GM19452 (cell line): ENCODE results near the gene ACSL3.
A peak's percentile ranks its signal among the peaks of the same experiment; 100 is the strongest.
"Not testable (repeated sequence)": the region's sequence is repeated elsewhere in the genome, so short reads cannot be mapped to it uniquely, and the experiment has no call there.

Experiments used
- ATAC-seq: cut with Tn5 transposase; IDR thresholded peaks from one replicate; pipeline ENCODE4 v1.9.1; 2021; ENCODE audit not compliant: unreplicated experiment

ACSL3 gene

GRCh38 chr2:222907790-222908441 lies 47.1 kb downstream of the ACSL3 start:
- ATAC-seq, result no peak

GRCh38 chr2:222909286-222909685 lies 48.5 kb downstream of the ACSL3 start:
- no peak for ATAC-seq

GRCh38 chr2:222912117-222912516 lies 51.3 kb downstream of the ACSL3 start:
- ATAC-seq, result peak; percentile 96

- ATAC-seq, result peak; percentile 10
Measured at GRCh38 chr2:222912776-222913175, 51.9 kb downstream of the ACSL3 start.

- no peak for ATAC-seq
Measured at GRCh38 chr2:222915092-222915957, 54.5 kb downstream of the ACSL3 start.

GRCh38 chr2:222916229-222917197 lies 55.7 kb downstream of the ACSL3 start:
- ATAC-seq, result no peak

GRCh38 chr2:222917212-222917611 lies 56.4 kb downstream of the ACSL3 start:
- not testable (repeated sequence) for ATAC-seq

- no peak for ATAC-seq
Measured at GRCh38 chr2:222919841-222920526, 59.1 kb downstream of the ACSL3 start.

GRCh38 chr2:222920657-222921186 lies 59.9 kb downstream of the ACSL3 start:
- no peak for ATAC-seq

- no peak for ATAC-seq
Measured at GRCh38 chr2:222922019-222922800, 61.4 kb downstream of the ACSL3 start.

GRCh38 chr2:222926915-222927314 lies 66.1 kb downstream of the ACSL3 start:
- no peak for ATAC-seq

- no peak for ATAC-seq
Measured at GRCh38 chr2:222927600-222927999, 66.8 kb downstream of the ACSL3 start.

- no peak for ATAC-seq
Measured at GRCh38 chr2:222928335-222928734, 67.5 kb downstream of the ACSL3 start.

GRCh38 chr2:222930862-222931261 lies 70.0 kb downstream of the ACSL3 start:
- ATAC-seq, result no peak

- ATAC-seq, result no peak
Measured at GRCh38 chr2:222931659-222932058, 70.8 kb downstream of the ACSL3 start.

- no peak for ATAC-seq
Measured at GRCh38 chr2:222933458-222933857, 72.6 kb downstream of the ACSL3 start.

GRCh38 chr2:222935688-222936298 lies 75.0 kb downstream of the ACSL3 start:
- ATAC-seq, result no peak

- ATAC-seq, result no peak
Measured at GRCh38 chr2:222936705-222937104, 75.9 kb downstream of the ACSL3 start.

GRCh38 chr2:222938327-222938726 lies 77.5 kb downstream of the ACSL3 start:
- no peak for ATAC-seq
